Colonic mucosa (tissue), 4 donors: ENCODE data around the gene C3orf22. TPM values are rescaled to one million over a fixed set of nuclear protein-coding genes. Genes with fewer than 3 reads are reported as not detected.

ENCODE experiments used
- DNase-seq: peaks from one replicate; pipeline ENCODE4 v3.0.0-alpha.2; 2020
- H3K27ac ChIP-seq: fragments of 200-600 bp; one replicate; pipeline ENCODE4 v1.8.0; 2021
- H3K27me3 ChIP-seq: fragments of 200-600 bp; one replicate; pipeline ENCODE4 v1.8.0; 2021
- H3K36me3 ChIP-seq: fragments of 200-600 bp; one replicate; pipeline ENCODE4 v1.8.0; 2021
- H3K4me1 ChIP-seq: fragments of 200-600 bp; one replicate; pipeline ENCODE4 v1.8.0; 2021; ENCODE audit warnings: mild to moderate bottlenecking
- H3K4me3 ChIP-seq: fragments of 200-600 bp; one replicate; pipeline ENCODE4 v1.8.0; 2021
- H3K9ac ChIP-seq, 2 donors: one replicate each; pipeline ENCODE4 v1.7.0; 2013; ENCODE audit warnings: control low read depth in 2 of 2, low read depth in 2 of 2, low read length in 2 of 2
- H3K9me3 ChIP-seq: fragments of 200-600 bp; one replicate; pipeline ENCODE4 v1.8.0; 2021
- intact Hi-C: fragments of 100-400 bp; cut with DNase I; formaldehyde crosslinking; loops from one replicate; pipeline ENCODE4 v1.14.1; 2022
- total RNA-seq, 2 donors: library from RNA; stranded (reverse); fragmentation: NEBNext Ultra II Directional in 1 of 2; extraction: Animal tissue kit (Norgen Biotek cat#: 25700) in 1 of 2; gene quantifications; one replicate each; pipeline ENCODE4 v1.2.1, GENCODE V29; 2021
- TF ChIP-seq, protein P1 (sequence below): fragments of 200-600 bp; IDR thresholded peaks from one replicate; pipeline ENCODE4 v1.8.0; 2022; ENCODE audit warnings: antibody characterized with exemption, mild to moderate bottlenecking
- donor health status: healthy.
- donor health status: DM: no; HTN: no; CAD: no.
- donor health status: DM: no; HTN: no; CAD: no.

C3orf22 gene
- total RNA-seq, 2 donors from 2014 or later = not detected

DNA sequence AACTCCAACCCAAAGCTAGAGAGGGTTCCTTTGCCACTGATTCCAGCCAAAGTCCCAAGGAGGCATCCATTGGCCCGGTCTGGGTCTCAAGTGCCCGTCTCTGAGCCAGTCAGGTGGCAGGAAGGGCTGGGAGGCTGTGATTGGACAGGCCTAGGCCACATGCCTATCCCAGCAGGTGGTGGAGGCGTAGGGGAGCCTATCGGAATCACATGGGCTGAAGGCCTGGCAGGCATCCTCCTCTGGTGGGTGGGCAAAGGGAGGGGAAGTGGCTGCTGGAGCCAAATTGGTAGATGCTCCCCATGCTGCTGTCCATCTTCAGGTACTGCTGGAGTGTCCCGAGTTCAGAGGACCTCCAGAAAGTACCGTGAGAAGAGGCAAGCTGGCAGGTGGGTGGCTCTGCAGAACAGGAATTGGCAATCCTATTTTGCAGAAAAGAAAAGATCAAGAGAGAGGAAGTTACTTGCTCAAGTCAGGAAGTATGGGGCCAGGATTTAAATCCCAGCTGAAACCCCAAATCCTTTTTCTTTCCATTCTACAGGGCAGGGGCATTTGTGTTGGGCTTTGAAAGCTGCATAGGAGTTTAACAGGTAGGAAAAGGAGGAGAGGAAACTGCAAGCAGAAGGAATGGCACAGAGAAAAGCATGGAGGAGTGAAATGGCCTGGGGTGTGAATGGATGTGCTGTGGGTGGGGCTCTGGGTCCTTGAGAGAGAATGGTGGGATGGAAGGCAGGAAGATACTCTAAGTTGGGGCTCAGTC is 31.1 kb downstream of the C3orf22 start:
- H3K27ac ChIP-seq = no peak overlapping the region
- H3K27me3 ChIP-seq = no peaks in the 10 kb centered on the region
- intact Hi-C loops = loop anchor here (10.0 kb wide), 2 partner anchors 127 to 1017 kb away; partner anchors contain the start of gene TXNRD3
- no peaks in the 10 kb centered on the region for H3K36me3 ChIP-seq
- TF ChIP-seq, protein P1, sequence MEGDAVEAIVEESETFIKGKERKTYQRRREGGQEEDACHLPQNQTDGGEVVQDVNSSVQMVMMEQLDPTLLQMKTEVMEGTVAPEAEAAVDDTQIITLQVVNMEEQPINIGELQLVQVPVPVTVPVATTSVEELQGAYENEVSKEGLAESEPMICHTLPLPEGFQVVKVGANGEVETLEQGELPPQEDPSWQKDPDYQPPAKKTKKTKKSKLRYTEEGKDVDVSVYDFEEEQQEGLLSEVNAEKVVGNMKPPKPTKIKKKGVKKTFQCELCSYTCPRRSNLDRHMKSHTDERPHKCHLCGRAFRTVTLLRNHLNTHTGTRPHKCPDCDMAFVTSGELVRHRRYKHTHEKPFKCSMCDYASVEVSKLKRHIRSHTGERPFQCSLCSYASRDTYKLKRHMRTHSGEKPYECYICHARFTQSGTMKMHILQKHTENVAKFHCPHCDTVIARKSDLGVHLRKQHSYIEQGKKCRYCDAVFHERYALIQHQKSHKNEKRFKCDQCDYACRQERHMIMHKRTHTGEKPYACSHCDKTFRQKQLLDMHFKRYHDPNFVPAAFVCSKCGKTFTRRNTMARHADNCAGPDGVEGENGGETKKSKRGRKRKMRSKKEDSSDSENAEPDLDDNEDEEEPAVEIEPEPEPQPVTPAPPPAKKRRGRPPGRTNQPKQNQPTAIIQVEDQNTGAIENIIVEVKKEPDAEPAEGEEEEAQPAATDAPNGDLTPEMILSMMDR = no peak
- H3K4me1 ChIP-seq = no peaks in the 10 kb centered on the region
- H3K9ac ChIP-seq = no peak overlapping the region
- no peak for DNase-seq
- H3K9me3 ChIP-seq = no peaks in the 10 kb centered on the region
- no peak overlapping the region for H3K4me3 ChIP-seq

DNA sequence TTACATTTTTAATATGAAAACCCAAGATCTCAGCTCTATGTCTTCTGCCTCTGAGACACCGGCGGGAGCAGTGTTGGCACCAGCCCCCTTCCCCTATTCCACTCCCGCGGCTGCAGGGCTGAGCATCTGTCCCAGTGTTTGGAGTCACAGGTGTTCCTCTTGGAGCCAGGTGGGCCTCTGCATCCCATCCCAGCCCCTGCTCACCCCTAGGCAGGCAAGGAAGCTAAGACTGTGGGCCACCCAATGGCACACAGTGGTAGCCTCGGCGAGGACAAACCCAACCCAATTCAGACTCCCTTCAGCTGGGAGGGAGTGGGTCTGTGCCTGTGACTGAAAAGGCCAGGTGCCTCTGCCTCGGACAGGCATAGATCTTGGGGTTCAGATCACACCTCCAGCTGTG is 31.7 kb downstream of the C3orf22 start:
- DNase-seq = no peak
- intact Hi-C loops = loop anchor here (10.0 kb wide), 2 partner anchors 128 to 1018 kb away; partner anchors contain the start of gene TXNRD3
- TF ChIP-seq, protein P1 = no peak
- Histone ChIP-seq H3K4me1 (no peaks in the 10 kb centered on the region), H3K9me3 (no peaks in the 10 kb centered on the region), H3K27me3 (no peaks in the 10 kb centered on the region), H3K36me3 (no peaks in the 10 kb centered on the region), H3K4me3 (no peak overlapping the region), H3K27ac (no peak overlapping the region), H3K9ac (no peak overlapping the region)

DNA sequence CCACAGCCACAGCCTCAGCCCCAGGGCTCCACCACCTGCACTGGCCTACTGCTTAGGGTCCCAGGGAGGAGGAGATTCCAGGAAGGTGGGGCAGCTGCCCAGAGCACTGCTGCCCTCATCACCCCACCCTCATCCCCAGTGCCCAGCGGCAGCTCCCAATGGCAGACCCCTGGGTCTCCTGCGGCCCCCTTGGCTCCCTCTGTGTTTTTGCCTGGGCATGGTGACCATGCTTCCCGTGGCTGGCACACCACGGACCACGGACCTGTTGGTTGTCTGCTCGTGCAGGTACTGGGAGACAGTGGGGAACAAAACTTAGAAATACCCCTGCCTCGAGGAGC is 32.1 kb downstream of the C3orf22 start:
- no peak for DNase-seq
- Histone ChIP-seq H3K9ac (no peak overlapping the region), H3K4me1 (no peaks in the 10 kb centered on the region), H3K36me3 (no peaks in the 10 kb centered on the region), H3K9me3 (no peaks in the 10 kb centered on the region), H3K4me3 (no peak overlapping the region), H3K27me3 (no peaks in the 10 kb centered on the region), H3K27ac (no peak overlapping the region)
- TF ChIP-seq, protein P1 = no peak
- intact Hi-C loops = loop anchor here (10.0 kb wide), 2 partner anchors 128 to 1018 kb away; partner anchors contain the start of gene TXNRD3

DNA sequence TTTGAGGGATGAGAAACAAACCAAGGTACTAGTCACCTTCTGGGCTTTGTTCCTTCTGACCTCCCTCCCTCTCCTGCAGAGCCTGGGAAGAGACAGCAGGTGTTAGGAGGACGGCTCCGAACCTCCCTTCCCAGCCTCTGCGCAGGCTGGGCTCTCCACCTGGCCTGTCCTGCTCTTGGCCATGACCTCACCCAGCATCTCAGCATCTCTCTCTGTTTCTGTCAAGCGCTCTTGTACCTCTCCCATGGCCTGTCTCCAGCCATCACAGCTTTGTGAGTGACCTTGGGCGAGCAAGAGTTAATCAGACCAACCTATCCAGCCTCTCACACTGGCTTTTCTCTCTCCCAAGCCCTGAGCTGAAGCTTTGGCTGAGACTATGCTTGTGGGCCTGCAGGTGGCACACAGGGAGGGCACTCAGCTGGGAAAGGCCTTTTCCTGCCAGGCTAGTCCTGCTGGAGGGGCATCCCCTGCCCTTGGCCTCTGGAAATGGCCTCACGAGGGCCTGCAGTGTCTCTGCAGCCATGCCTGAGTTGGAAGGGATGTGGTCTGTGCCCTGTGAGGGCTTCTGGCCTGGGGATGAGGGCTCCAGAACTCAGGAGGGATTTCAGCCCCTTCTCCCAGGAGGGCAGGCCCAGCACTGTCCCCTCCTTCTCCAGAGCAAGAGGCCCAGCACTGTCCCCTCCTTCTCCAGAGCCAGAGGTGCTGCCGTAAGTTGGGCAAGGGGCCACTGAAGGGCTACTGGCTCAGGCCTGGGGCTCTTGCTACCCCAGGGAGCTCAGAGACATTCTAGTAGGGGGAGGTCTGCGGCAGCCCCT is 32.7 kb downstream of the C3orf22 start:
- no peaks in the 10 kb centered on the region for H3K27me3 ChIP-seq
- no peaks in the 10 kb centered on the region for H3K36me3 ChIP-seq
- DNase-seq = no peak
- H3K9me3 ChIP-seq = no peaks in the 10 kb centered on the region
- H3K9ac ChIP-seq = no peak overlapping the region
- TF ChIP-seq, protein P1 = no peak
- H3K4me1 ChIP-seq = no peaks in the 10 kb centered on the region
- H3K27ac ChIP-seq = no peak overlapping the region
- intact Hi-C loops = loop anchor here (10.0 kb wide), 2 partner anchors 129 to 1019 kb away; partner anchors contain the start of gene TXNRD3
- H3K4me3 ChIP-seq = no peak overlapping the region

DNA sequence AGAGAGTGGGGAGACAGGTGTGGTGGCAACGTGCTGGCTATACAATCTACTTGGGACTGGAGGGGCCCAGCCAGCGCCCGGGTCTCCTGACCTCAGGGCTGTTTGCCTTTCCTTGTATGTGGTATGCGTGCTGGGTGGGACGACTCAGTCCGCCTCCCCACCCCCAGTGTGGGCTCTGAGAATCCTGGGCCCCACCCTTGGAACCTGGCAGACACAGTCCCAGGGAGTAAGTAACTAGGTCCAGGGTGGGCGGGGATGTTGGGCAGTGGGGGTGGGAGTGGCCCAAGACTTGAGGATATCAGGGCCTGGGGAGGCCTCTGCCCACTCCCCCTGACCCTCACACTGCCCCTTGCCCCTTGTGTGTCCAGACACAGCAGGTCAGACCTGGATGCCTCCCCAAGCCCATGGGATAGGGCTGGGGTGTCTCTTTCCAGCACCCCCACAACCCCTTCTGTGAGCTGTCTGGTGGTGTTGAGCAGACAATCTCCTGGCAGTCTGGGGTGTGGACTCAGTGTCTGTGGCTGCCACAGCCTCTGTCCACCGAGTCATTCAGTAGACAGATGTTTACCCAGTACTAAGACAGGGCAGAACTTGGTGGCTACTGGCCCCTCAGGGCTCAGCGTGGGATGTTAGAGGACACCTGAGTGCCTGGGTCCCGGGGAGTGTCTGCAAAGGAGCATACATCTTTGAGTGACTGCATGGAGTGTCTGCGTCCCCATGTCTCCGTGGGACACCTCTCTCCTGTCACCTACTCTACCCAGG is 33.5 kb downstream of the C3orf22 start:
- H3K9ac ChIP-seq = no peak overlapping the region
- DNase-seq = no peak
- H3K4me3 ChIP-seq = no peak overlapping the region
- H3K27me3 ChIP-seq = no peaks in the 10 kb centered on the region
- no peak overlapping the region for H3K27ac ChIP-seq
- intact Hi-C loops = loop anchor here (10.0 kb wide), 2 partner anchors 130 to 1020 kb away; partner anchors contain the start of gene TXNRD3
- no peaks in the 10 kb centered on the region for H3K9me3 ChIP-seq
- H3K36me3 ChIP-seq = no peaks in the 10 kb centered on the region
- no peaks in the 10 kb centered on the region for H3K4me1 ChIP-seq
- TF ChIP-seq, protein P1 = no peak
